CD4-positive, alpha-beta T cell treated with Interferon gamma for 1 hour (primary cell): Measurements from ENCODE around the gene FOXF1.
A peak's percentile ranks its signal among the peaks of the same experiment; 100 is the strongest.

ENCODE experiments used
- DNase-seq: peaks from one replicate; pipeline ENCODE4 v3.0.0-alpha.2; 2020

FOXF1 gene

DNA sequence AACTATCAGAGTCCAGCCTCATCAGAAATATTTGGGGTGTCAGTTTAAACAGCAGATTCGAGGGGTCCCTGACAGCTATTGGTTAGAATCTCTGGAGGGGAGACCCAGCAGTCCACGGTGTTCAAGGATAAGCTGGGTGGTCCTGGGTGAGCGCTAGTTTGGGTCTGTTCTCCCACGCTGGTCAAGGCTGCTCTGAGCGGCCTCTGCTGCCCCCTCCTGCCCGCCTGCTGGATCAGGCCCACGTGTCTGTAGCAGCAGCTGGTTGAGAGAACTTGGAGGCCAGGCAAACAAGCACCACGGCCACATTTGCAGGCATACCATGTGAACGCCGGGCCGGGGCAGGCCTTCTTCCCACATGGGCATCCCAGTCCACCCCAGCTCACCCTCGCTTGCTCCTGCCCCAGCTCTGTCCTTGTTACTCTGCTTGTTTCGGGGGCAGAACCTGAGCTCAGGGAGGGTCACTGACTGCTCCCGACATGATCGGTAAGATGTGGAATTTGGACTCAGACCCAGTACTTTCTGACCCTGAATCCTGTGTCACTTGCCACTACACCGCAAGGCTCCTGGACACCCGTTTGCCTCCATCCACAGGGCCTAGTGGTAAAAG lies 7.4 kb downstream of the FOXF1 start:
- no peak for DNase-seq

GRCh38 chr16:86519007-86519648 lies 8.8 kb downstream of the FOXF1 start:
- no peak for DNase-seq

GRCh38 chr16:86519649-86520316 lies 9.5 kb downstream of the FOXF1 start:
- peak; percentile 49 for DNase-seq

- no peak for DNase-seq
These were observed 10.2 kb downstream of the FOXF1 start for GRCh38 chr16:86520317-86521210.

DNA sequence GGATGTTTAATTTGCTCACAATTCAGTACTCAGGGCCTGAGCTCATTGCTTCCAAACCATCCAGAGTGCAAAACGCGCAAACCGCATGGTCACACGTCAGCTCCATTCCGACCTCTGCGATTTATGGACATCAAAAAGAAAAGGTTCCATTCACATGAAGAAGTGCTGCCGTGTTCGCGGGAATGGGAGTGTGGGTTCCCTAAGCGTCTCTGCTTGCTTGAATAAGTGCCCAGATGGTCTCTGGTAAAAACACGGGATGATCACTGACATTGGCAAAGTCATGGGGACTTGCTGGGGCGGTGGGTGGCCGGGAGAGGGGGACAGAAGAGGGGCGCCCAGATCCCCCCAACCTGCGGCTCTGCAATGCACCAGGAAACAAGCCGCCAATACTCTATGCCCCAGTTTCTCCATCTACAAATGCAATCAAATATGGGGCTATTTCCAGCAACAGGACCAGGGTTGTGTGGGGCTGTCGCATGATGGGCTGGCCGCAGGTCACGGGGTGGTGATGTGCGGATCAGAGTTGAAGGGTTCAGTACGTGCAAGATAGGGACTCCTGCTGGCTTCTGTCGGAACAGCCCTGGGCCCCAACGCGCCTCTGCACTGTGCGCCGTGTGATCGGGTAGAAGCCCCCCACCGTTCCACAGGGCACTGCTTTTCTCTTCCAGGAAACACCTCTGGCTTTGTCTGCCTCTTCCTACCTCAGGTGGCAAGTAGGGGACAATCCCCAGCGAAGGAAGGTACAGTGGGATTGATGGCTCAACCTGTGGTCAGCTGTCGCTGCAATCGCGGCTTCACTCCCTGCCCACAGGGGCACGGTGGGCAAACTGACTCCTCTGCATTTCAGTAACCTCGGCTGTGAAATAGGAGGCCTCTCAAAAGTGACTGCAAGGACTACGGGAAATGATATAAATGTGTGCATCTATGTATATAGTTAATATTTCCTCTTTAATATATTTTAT lies 11.2 kb downstream of the FOXF1 start:
- DNase-seq, result no peak

- no peak for DNase-seq
These were observed 12.3 kb downstream of the FOXF1 start for GRCh38 chr16:86522634-86523033.

DNA sequence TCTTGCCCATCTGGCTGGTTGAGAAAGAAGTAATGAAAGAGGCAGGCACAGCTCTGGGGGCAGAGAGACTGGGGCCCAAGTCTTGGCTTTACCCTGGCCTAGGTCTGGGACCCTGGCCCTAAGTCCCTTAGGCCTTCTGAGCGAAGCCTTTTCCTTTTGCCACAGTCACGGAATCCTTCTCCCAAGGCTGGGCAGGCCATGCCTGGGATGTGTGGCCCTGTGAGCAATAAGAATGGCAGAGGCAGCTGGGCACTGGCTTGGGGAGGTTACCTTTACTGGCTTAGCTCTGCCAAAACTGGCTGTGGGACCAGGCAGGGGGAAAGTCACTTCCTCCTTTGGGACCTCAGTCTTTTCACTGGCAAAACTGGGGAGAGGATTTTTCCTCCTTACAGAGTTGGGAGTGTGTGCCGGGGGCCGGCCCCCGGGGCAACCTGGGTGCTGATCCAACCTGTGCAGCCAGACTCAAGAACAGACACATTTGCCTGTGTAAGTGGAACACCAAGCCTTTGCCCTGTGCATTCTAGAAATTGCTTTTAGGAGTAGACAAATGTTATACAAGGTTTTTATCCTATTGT lies 12.9 kb downstream of the FOXF1 start:
- DNase-seq, result no peak

GRCh38 chr16:86524029-86524428 lies 13.7 kb downstream of the FOXF1 start:
- DNase-seq, result no peak

GRCh38 chr16:86525696-86526095 lies 15.4 kb downstream of the FOXF1 start:
- no peak for DNase-seq

DNA sequence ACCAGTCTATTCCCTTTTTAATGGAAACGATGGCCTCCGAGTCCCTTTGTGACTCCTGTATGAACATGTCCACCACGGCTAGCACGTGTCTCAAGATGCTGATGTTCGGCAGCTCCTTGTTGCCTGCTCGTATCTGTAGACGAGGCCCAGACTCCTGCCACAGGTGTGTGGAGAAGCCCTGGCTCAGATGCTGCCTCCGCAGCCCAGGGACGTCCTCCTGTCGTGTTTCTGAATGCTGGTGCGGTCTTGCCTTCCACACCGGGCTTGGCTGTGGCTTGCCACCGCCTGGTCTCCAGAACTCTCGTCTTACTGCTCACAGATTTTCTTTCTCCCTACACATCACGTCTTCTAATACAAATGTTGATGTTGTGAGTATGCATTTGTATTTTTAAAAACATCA lies 17.0 kb downstream of the FOXF1 start:
- DNase-seq, result no peak

GRCh38 chr16:86528061-86528929 lies 18.0 kb downstream of the FOXF1 start:
- no peak for DNase-seq

- DNase-seq, result no peak
These were observed 18.8 kb downstream of the FOXF1 start for GRCh38 chr16:86529160-86529559.

DNA sequence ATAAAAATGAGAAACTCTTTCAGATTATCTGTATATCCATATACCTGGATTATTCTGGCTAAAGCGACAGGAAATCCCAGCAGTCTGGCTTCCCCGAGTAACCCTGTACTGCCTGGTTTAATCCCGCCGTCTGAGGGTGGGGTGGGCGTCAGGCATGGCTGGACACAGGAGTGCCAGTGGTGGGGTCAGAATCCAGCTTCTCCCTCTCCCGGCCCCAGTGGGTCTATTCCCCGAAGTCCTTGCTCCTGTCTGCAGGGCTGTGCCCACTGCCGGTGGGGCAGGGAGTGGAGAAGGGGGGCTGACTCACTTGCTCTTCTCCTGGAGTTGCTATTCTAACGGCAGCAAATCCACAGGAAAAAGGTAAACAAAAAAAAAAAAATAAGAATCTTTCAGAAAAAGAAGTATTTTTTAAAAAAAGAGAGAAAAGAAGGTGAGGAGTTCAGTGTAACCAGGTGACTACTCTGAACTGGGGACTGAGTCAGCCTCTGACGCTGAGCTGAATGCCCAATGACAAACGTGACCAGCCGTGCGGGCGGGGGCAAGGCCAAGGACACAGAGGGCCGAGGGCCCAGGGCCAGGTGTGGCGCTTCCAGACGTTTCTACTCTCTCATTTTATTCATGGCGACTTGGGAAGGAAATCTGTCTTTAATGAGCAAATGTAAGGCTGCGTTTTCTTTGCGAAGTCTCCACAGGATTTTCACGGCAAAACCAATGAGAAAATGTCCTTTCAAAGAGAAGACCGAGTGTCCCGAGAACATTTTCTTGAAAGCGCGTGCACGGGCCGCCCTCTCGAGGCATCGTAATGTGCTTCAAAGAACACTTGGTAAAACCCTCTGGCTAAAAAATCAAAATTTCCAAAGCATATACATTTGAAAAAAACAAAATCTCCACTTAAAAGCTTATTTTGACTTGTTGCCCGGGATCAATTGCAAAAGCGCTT lies 20.2 kb downstream of the FOXF1 start:
- DNase-seq, result no peak

- DNase-seq, result no peak
These were observed 20.8 kb downstream of the FOXF1 start for GRCh38 chr16:86531191-86531545.

DNA sequence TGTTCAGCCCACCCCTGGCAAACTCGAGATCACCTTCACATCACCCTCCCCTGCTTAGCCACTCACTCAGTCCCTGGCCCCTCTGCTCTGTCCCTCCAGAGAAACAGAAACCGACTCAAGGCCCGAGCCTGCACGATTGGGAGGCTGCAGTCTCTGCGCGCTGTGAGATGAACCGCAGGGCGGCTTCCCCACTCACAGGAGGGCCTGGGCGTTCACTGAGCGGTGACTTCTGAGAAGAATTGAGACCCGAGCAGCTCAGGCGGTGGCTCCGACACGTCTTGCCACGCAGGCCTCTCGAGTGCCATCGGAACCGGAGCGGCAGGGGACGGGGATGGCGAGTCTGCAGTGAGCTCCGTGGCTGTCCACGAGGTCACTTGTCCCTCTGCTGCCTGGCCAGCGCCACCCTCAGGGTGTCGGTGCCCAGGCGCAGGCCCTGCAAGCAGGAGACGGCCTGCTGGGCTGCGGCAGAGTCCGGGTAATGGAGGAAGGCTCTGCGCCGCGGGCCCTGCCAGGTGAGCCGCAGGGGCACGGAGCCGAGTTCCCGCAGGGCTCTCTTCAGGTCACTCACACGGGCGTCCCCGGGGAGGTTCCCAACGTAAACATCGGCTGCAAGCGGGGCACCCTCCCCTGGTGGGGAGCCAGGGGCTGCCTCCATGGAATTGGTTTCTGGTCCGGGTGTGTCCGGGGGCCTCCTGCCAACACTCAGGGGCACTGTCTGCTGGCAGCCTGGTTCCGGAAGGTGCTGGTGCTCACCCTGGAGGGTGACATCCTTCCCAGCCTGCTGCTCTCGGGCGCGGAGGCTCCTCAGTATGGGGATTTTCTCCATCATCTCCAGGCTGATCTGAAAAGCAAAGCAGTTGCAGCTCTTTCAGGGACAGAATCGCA lies 21.6 kb downstream of the FOXF1 start:
- no peak for DNase-seq

DNA sequence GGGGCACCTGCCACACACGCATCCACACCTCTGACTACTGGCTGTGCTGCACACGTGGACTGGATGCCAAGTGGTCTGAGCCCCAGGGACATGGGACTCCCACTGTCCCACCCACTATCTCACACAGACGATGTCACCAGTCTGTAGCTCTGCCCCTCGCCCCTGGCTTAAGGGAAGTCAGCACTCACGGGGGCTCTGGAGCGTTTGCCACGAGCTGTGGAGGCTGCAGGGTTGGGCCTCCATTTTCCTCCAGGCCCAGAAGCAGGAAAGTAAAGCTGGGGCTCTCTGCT lies 22.1 kb downstream of the FOXF1 start:
- no peak for DNase-seq

- DNase-seq, result no peak
These were observed 22.7 kb downstream of the FOXF1 start for GRCh38 chr16:86533076-86533475.

DNA sequence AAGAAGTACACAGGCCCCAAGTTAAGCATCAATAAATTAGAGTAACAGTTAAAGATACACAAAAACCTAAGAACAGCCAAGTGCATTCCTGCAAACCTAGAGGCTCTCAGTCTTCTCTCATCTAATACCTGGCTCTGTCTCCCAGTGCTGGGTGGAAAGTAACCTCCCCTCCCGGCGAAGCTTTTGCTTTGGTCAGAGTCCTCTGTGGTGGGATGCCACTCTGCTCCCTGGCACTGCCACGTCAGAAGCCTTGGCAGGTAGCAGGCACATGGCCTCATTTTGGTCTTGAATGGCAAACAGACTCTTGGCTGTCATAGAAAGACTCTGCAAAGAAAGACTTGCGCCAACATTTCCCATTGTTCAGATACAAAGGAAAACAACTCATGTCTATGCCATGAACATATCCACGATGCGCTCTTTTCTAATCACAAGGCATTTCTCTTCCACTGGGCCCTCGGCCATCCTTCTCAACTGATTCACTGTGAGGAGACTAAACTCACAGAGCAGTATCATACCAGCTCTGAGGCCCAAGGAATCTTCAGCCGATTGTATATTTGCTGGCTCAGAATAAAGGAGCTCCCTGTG lies 23.5 kb downstream of the FOXF1 start:
- no peak for DNase-seq
